HepG2 (cell line): ENCODE measurements around the gene HEXA. TPM values are rescaled to one million over a fixed set of nuclear protein-coding genes. Genes with fewer than 3 reads are reported as not detected.

Experiments
- BCL6 ChIP-seq: IDR thresholded peaks from 2 replicates; pipeline ENCODE4 v1.6.1; 2016; ENCODE audit warnings: missing genetic modification reagents, missing compliant biosample characterization
- FOXP1 ChIP-seq, 2 experiments: fragments of 450-650 bp in 1 of 2; IDR thresholded peaks; 2 replicates each; pipeline ENCODE4 v1.6.1; 2017 to 2018; ENCODE audit warnings: antibody characterized with exemption in 1 of 2
- KLF12 ChIP-seq: sonication (generic); formaldehyde crosslinking; IDR thresholded peaks from 2 replicates; pipeline ENCODE4 v1.4.0; 2020; ENCODE audit warnings: missing genetic modification reagents, borderline replicate concordance
- MAZ ChIP-seq, 2 experiments: sonication (generic) in 1 of 2; formaldehyde crosslinking in 1 of 2; IDR thresholded peaks; 2 replicates each; pipeline versions ENCODE4 v1.5.0 to v1.6.1; 2012 to 2020; ENCODE audit warnings: low read depth in 2 of 2, mild to moderate bottlenecking in 2 of 2, borderline replicate concordance in 1 of 2, improper control_type of control experiment in 1 of 2, low read length in 1 of 2, missing genetic modification reagents in 1 of 2, moderate library complexity in 1 of 2
- NCOA2 ChIP-seq: sonication (generic); formaldehyde crosslinking; IDR thresholded peaks from 2 replicates; pipeline ENCODE4 v1.8.0; 2022; ENCODE audit warnings: inconsistent platforms
- RARA ChIP-seq: IDR thresholded peaks from 2 replicates; pipeline ENCODE4 v1.6.1; 2016; ENCODE audit warnings: missing genetic modification reagents, missing compliant biosample characterization
- SOX13 ChIP-seq, 3 experiments: fragments of 450-650 bp in 1 of 3; sonication (generic) in 1 of 3; formaldehyde crosslinking in 1 of 3; IDR thresholded peaks in 2 of 3; conservative IDR thresholded peaks in 1 of 3; 2 replicates each; pipeline versions ENCODE4 v1.5.0 to v1.6.1; 2016 to 2020; ENCODE audit warnings: antibody characterized with exemption in 1 of 3, mild to moderate bottlenecking in 1 of 3, missing compliant biosample characterization in 1 of 3, missing genetic modification reagents in 1 of 3, moderate library complexity in 1 of 3
- TBL1XR1 ChIP-seq: fragments of 150-350 bp; IDR thresholded peaks from 2 replicates; pipeline ENCODE4 v1.6.1; 2014; ENCODE audit warnings: borderline replicate concordance, low read length; ENCODE audit not compliant: partially characterized antibody
- polyA plus RNA-seq, 8 experiments: library from polyadenylated mRNA; depleted of rRNA in 3 of 8; stranded (reverse) in 7 of 8; unstranded in 1 of 8; fragments of >200 nt; fragmentation: Illumina TruSeq in 4 of 8; extraction: Trizol in 4 of 8; gene quantifications; 2 replicates each; pipeline versions ENCODE4 v1.2.1 to v1.2.3, GENCODE V29; 2011 to 2016; ENCODE audit warnings: low read depth in 4 of 8, missing spikeins in 1 of 8, mixed read lengths in 1 of 8; ENCODE audit not compliant: insufficient read depth in 1 of 8
- total RNA-seq, 5 experiments: library from RNA; depleted of rRNA; stranded (reverse); fragments of >200 nt; fragmentation: Illumina TruSeq; extraction: Trizol; gene quantifications; 2 replicates each; pipeline ENCODE4 v1.2.3, GENCODE V29; 2016; ENCODE audit warnings: low read depth in 1 of 5
- TF ChIP-seq, protein P1 (sequence below): sonication (generic); formaldehyde crosslinking; IDR thresholded peaks from 2 replicates; pipeline ENCODE4 v1.4.0; 2020; ENCODE audit warnings: missing genetic modification reagents
- TF ChIP-seq, protein P2 (sequence below), 2 experiments: fragments of 450-650 bp in 1 of 2; sonication (generic) in 1 of 2; formaldehyde crosslinking in 1 of 2; IDR thresholded peaks; 2 replicates each; pipeline versions ENCODE4 v1.6.1 to v1.8.0; 2016 to 2022; ENCODE audit warnings: antibody characterized with exemption in 1 of 2, mild to moderate bottlenecking in 1 of 2, missing genetic modification reagents in 1 of 2
- TF ChIP-seq, protein P3 (sequence below): IDR thresholded peaks from 2 replicates; pipeline ENCODE4 v1.6.1; 2016; ENCODE audit warnings: missing compliant biosample characterization, missing genetic modification reagents, borderline replicate concordance

The HEXA gene
- total and polyA plus RNA-seq, 2 of the 13 experiments (the other 11 are each of a cell fraction or from before 2014, with no cell fraction given) = 106 to 219 TPM

DNA sequence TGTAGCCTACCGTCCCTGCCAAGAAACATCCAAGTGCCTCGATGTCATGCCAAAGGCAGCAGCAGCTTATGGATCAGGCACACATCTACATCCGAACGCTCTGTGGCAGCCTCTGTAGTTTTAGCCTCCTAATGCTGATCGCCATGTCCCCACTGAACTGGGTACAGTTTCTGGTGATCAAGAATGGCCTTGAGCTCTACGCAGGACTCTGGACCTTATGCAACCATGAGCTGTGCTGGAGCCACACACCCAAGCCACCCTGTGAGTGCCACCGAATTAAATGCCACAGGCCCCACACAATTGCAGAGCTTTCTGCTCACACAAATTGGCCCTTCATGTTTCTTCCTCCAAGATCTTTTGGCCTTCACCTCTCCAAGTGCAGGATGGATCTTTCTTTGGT, 22.8 kb upstream of the HEXA start (continued):
- TF ChIP-seq, protein P1, sequence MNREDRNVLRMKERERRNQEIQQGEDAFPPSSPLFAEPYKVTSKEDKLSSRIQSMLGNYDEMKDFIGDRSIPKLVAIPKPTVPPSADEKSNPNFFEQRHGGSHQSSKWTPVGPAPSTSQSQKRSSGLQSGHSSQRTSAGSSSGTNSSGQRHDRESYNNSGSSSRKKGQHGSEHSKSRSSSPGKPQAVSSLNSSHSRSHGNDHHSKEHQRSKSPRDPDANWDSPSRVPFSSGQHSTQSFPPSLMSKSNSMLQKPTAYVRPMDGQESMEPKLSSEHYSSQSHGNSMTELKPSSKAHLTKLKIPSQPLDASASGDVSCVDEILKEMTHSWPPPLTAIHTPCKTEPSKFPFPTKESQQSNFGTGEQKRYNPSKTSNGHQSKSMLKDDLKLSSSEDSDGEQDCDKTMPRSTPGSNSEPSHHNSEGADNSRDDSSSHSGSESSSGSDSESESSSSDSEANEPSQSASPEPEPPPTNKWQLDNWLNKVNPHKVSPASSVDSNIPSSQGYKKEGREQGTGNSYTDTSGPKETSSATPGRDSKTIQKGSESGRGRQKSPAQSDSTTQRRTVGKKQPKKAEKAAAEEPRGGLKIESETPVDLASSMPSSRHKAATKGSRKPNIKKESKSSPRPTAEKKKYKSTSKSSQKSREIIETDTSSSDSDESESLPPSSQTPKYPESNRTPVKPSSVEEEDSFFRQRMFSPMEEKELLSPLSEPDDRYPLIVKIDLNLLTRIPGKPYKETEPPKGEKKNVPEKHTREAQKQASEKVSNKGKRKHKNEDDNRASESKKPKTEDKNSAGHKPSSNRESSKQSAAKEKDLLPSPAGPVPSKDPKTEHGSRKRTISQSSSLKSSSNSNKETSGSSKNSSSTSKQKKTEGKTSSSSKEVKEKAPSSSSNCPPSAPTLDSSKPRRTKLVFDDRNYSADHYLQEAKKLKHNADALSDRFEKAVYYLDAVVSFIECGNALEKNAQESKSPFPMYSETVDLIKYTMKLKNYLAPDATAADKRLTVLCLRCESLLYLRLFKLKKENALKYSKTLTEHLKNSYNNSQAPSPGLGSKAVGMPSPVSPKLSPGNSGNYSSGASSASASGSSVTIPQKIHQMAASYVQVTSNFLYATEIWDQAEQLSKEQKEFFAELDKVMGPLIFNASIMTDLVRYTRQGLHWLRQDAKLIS (CRISPR knock-in tag) = no peak
- TF ChIP-seq BCL6 (CRISPR knock-in tag) = peak; percentile 37; the same call in 1 of the 2 replicates
- 0 out of 2 replicates have a peak, but pooled peaks have one; percentile 11 for TF ChIP-seq RARA
- no peak for TF ChIP-seq SOX13 (IDR thresholded peaks at IDR 0.05)
- 0 out of 4 replicates have a peak, but pooled peaks of 1 of the 2 experiments have one; percentile 30 for TF ChIP-seq SOX13 (CRISPR knock-in tag; conservative IDR thresholded peaks at IDR 0.05 in 1 of 2, IDR thresholded peaks at IDR 0.05 in 1 of 2)
- TF ChIP-seq KLF12 (CRISPR knock-in tag) = no peak
- 0 out of 2 replicates have a peak, but pooled peaks have one; percentile 40 for TF ChIP-seq NCOA2
- TF ChIP-seq TBL1XR1 = no peak
- TF ChIP-seq MAZ (IDR thresholded peaks at IDR 0.05; ENCODE audit: borderline replicate concordance, low read depth, low read length) = no peak
- TF ChIP-seq MAZ (CRISPR knock-in tag; IDR thresholded peaks at IDR 0.05; ENCODE audit: low read depth) = 0 out of 2 replicates have a peak, but pooled peaks have one; percentile 22
- no peak for TF ChIP-seq FOXP1 (IDR thresholded peaks at IDR 0.05)
- TF ChIP-seq FOXP1 (CRISPR knock-in tag; IDR thresholded peaks at IDR 0.05) = peak; percentile 14; the same call in 1 of the 2 replicates
- TF ChIP-seq, protein P2, sequence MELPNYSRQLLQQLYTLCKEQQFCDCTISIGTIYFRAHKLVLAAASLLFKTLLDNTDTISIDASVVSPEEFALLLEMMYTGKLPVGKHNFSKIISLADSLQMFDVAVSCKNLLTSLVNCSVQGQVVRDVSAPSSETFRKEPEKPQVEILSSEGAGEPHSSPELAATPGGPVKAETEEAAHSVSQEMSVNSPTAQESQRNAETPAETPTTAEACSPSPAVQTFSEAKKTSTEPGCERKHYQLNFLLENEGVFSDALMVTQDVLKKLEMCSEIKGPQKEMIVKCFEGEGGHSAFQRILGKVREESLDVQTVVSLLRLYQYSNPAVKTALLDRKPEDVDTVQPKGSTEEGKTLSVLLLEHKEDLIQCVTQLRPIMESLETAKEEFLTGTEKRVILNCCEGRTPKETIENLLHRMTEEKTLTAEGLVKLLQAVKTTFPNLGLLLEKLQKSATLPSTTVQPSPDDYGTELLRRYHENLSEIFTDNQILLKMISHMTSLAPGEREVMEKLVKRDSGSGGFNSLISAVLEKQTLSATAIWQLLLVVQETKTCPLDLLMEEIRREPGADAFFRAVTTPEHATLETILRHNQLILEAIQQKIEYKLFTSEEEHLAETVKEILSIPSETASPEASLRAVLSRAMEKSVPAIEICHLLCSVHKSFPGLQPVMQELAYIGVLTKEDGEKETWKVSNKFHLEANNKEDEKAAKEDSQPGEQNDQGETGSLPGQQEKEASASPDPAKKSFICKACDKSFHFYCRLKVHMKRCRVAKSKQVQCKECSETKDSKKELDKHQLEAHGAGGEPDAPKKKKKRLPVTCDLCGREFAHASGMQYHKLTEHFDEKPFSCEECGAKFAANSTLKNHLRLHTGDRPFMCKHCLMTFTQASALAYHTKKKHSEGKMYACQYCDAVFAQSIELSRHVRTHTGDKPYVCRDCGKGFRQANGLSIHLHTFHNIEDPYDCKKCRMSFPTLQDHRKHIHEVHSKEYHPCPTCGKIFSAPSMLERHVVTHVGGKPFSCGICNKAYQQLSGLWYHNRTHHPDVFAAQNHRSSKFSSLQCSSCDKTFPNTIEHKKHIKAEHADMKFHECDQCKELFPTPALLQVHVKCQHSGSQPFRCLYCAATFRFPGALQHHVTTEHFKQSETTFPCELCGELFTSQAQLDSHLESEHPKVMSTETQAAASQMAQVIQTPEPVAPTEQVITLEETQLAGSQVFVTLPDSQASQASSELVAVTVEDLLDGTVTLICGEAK (IDR thresholded peaks at IDR 0.05) = no peak
- TF ChIP-seq, protein P2 (CRISPR knock-in tag; IDR thresholded peaks at IDR 0.05) = peak; percentile 27; the same call in 1 of the 2 replicates
- TF ChIP-seq, protein P3, sequence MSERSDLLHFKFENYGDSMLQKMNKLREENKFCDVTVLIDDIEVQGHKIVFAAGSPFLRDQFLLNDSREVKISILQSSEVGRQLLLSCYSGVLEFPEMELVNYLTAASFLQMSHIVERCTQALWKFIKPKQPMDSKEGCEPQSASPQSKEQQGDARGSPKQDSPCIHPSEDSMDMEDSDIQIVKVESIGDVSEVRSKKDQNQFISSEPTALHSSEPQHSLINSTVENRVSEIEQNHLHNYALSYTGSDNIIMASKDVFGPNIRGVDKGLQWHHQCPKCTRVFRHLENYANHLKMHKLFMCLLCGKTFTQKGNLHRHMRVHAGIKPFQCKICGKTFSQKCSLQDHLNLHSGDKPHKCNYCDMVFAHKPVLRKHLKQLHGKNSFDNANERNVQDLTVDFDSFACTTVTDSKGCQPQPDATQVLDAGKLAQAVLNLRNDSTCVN (CRISPR knock-in tag) = no peak
